K562 (cell line): ENCODE data around the gene ARHGAP25. TPM values are rescaled to one million over a fixed set of nuclear protein-coding genes. Genes with fewer than 3 reads are reported as not detected.

ENCODE experiments used
- ATF2 ChIP-seq: sonication (generic); formaldehyde crosslinking; IDR thresholded peaks from 2 replicates; pipeline ENCODE4 v1.8.1; 2022; ENCODE audit warnings: missing genetic modification reagents
- BHLHE40 ChIP-seq: IDR thresholded peaks from 2 replicates; pipeline ENCODE4 v1.6.1; 2011; ENCODE audit warnings: low read length, improper control_type of control experiment
- FOXJ2 ChIP-seq: fragments of 200-800 bp; sonication (Bioruptor generic); IDR thresholded peaks from 2 replicates; pipeline ENCODE4 v1.6.1; 2016; ENCODE audit warnings: missing genetic modification characterization, missing compliant biosample characterization
- HDAC2 ChIP-seq: fragments of 450-650 bp; IDR thresholded peaks from 2 replicates; pipeline ENCODE4 v1.6.1; 2016; ENCODE audit warnings: mild to moderate bottlenecking
- ID3 ChIP-seq, 2 experiments: fragments of 250-450 bp in 1 of 2; fragments of 450-650 bp in 1 of 2; sonication (Bioruptor Pico) in 1 of 2; IDR thresholded peaks; 2 replicates each; pipeline versions ENCODE4 v1.6.1 to v1.8.0; 2016 to 2021; ENCODE audit warnings: mild to moderate bottlenecking in 2 of 2, moderate library complexity in 2 of 2, missing compliant biosample characterization in 1 of 2, missing genetic modification characterization in 1 of 2
- KDM4B ChIP-seq, 2 experiments: fragments of 450-650 bp in 1 of 2; sonication (generic) in 1 of 2; IDR thresholded peaks; 2 replicates each; pipeline ENCODE4 v1.6.1; 2016 to 2017; ENCODE audit warnings: borderline replicate concordance in 2 of 2, antibody characterized with exemption in 1 of 2, low read depth in 1 of 2, mild to moderate bottlenecking in 1 of 2
- KLF13 ChIP-seq: fragments of 450-650 bp; IDR thresholded peaks from 2 replicates; pipeline ENCODE4 v1.6.1; 2016; ENCODE audit warnings: missing genetic modification characterization, low read depth, mild to moderate bottlenecking, missing compliant biosample characterization, moderate library complexity, borderline replicate concordance
- MAFK ChIP-seq: IDR thresholded peaks from 2 replicates; pipeline ENCODE4 v1.6.1; 2011; ENCODE audit warnings: low read length, improper control_type of control experiment
- MTA1 ChIP-seq: fragments of 450-650 bp; IDR thresholded peaks from 2 replicates; pipeline ENCODE4 v1.6.1; 2017; ENCODE audit warnings: borderline replicate concordance
- NRF1 ChIP-seq, 2 experiments: fragments of 450-650 bp; IDR thresholded peaks in 1 of 2; conservative IDR thresholded peaks in 1 of 2; 2 replicates each; pipeline ENCODE4 v1.6.1; 2014; ENCODE audit warnings: mild to moderate bottlenecking in 2 of 2
- PHF21A ChIP-seq: fragments of 450-650 bp; IDR thresholded peaks from 2 replicates; pipeline ENCODE4 v1.6.1; 2017; ENCODE audit warnings: low read depth, borderline replicate concordance
- PTBP1 ChIP-seq: fragments of 200-400 bp; formaldehyde crosslinking; IDR thresholded peaks from 2 replicates; pipeline ENCODE4 v1.6.1; 2017; ENCODE audit warnings: low read depth, low read length
- TAF1 ChIP-seq: IDR thresholded peaks from 2 replicates; pipeline ENCODE4 v1.6.1; 2011; ENCODE audit warnings: mild to moderate bottlenecking, low read length, moderate library complexity; ENCODE audit not compliant: insufficient read depth, control insufficient read depth, severe bottlenecking; ENCODE audit errors: extremely low read depth
- TCF3 ChIP-seq: sonication (generic); formaldehyde crosslinking; IDR thresholded peaks from 2 replicates; pipeline ENCODE4 v1.4.0; 2020; ENCODE audit warnings: mild to moderate bottlenecking, missing genetic modification reagents
- ZBTB11 ChIP-seq, 3 experiments: fragments of 200-800 bp in 1 of 3; fragments of 250-450 bp in 1 of 3; fragments of 450-650 bp in 1 of 3; sonication (Bioruptor Pico) in 1 of 3; sonication (Bioruptor generic) in 1 of 3; formaldehyde crosslinking in 1 of 3; IDR thresholded peaks; 2 replicates each; pipeline versions ENCODE4 v1.6.1 to v1.8.0; 2016 to 2022; ENCODE audit warnings: mild to moderate bottlenecking in 2 of 3, missing genetic modification characterization in 2 of 3, missing compliant biosample characterization in 1 of 3, moderate library complexity in 1 of 3
- ZNF143 ChIP-seq: sonication (generic); formaldehyde crosslinking; IDR thresholded peaks from 2 replicates; pipeline ENCODE4 v1.9.0; 2022; ENCODE audit warnings: mild to moderate bottlenecking, missing genetic modification reagents
- ZNF197 ChIP-seq: fragments of 200-800 bp; sonication (Bioruptor generic); IDR thresholded peaks from 2 replicates; pipeline ENCODE4 v1.6.1; 2016; ENCODE audit warnings: low read depth, missing genetic modification characterization, missing compliant biosample characterization
- ZNF408 ChIP-seq: fragments of 250-450 bp; sonication (Bioruptor Pico); IDR thresholded peaks from 2 replicates; pipeline ENCODE4 v1.4.0; 2020; ENCODE audit warnings: low read depth, mild to moderate bottlenecking, moderate library complexity
- ZNF431 ChIP-seq: sonication (generic); formaldehyde crosslinking; IDR thresholded peaks from 2 replicates; pipeline ENCODE4 v1.8.0; 2022; ENCODE audit warnings: mild to moderate bottlenecking, missing genetic modification reagents
- ZNF449 ChIP-seq: fragments of 250-450 bp; sonication (Bioruptor Pico); IDR thresholded peaks from 2 replicates; pipeline ENCODE4 v1.8.0; 2022; ENCODE audit warnings: moderate library complexity, mild to moderate bottlenecking, inconsistent platforms
- ZNF644 ChIP-seq: fragments of 200-800 bp; sonication (Bioruptor generic); IDR thresholded peaks from 2 replicates; pipeline ENCODE4 v1.6.1; 2016; ENCODE audit warnings: low read depth, missing genetic modification characterization, missing compliant biosample characterization
- polyA plus RNA-seq, 8 experiments: library from polyadenylated mRNA; depleted of rRNA in 4 of 8; stranded (reverse) in 5 of 8; unstranded in 3 of 8; fragments of >200 nt; fragmentation: Nextera tagmentation in 2 of 8; fragmentation: Illumina TruSeq in 1 of 8; extraction: Ambion mirVana in 2 of 8; extraction: Trizol in 1 of 8; gene quantifications; 2 replicates each; pipeline versions ENCODE4 v1.2.1 to v1.2.3, GENCODE V29; 2011 to 2014; ENCODE audit warnings: inconsistent platforms in 1 of 8, missing spikeins in 1 of 8
- total RNA-seq, 7 experiments: library from RNA; depleted of rRNA in 6 of 7; stranded (reverse); fragments of >200 nt in 6 of 7; fragmentation: Illumina TruSeq in 2 of 7; extraction: Trizol in 2 of 7; gene quantifications; 2 replicates each; pipeline versions ENCODE4 v1.2.1 to v1.2.3, GENCODE V29; 2011 to 2021; ENCODE audit warnings: low replicate concordance in 1 of 7

Gene ARHGAP25
- total and polyA plus RNA-seq, 9 of the 15 experiments (the other 6 are each of a cell fraction or from before 2014, with no cell fraction given), result 4.9 to 14.8 (median 10.7) TPM

GRCh38 chr2:68834737-68835376 is 100.2 kb downstream of the ARHGAP25 start (continued):
- TF ChIP-seq ZBTB11 (CRISPR knock-in tag; IDR thresholded peaks at IDR 0.05) (0 out of 6 replicates have a peak, but pooled peaks of 1 of the 3 experiments have one; percentile 28), ZNF644 (tag) (0 out of 2 replicates have a peak, but pooled peaks have one; percentile 56), KDM4B (IDR thresholded peaks at IDR 0.05; ENCODE audit: borderline replicate concordance in 2 of 2, low read depth in 1 of 2) (no peak), ZNF408 (no peak), HDAC2 (no peak), ATF2 (no peak), MAFK (peak; percentile 82), PTBP1 (no peak), ZNF431 (CRISPR knock-in tag) (no peak), ZNF197 (CRISPR knock-in tag) (no peak), ZNF449 (0 out of 2 replicates have a peak, but pooled peaks have one; percentile 31), KLF13 (tag) (no peak), FOXJ2 (tag) (no peak), BHLHE40 (peak; percentile 49; the same call in 1 of the 2 replicates), MTA1 (no peak), ZNF143 (CRISPR knock-in tag) (no peak), ID3 (CRISPR knock-in tag; IDR thresholded peaks at IDR 0.05) (no peak), ID3 (tag; IDR thresholded peaks at IDR 0.05) (no peak), PHF21A (no peak), TAF1 (no peak), NRF1 (conservative IDR thresholded peaks at IDR 0.05 in 1 of 2, IDR thresholded peaks at IDR 0.05 in 1 of 2) (no peak), TCF3 (no peak)
